Body of pancreas (tissue), 4 donors: ENCODE results near the gene TENM4.

ENCODE experiments used
- POLR2A ChIP-seq, 3 donors: fragments of 450-650 bp; IDR thresholded peaks; one replicate each; pipeline ENCODE4 v1.6.1; 2016; ENCODE audit warnings: antibody characterized with exemption in 3 of 3, mild to moderate bottlenecking in 2 of 3
- TF ChIP-seq, protein P1 (sequence below), 7 experiments: fragments of 450-650 bp in 4 of 7; fragments of 200-600 bp in 3 of 7; sonication (generic) in 3 of 7; IDR thresholded peaks; one replicate each; pipeline ENCODE4 v1.5.1; 2016 to 2019; ENCODE audit warnings: antibody characterized with exemption in 7 of 7

DNA sequence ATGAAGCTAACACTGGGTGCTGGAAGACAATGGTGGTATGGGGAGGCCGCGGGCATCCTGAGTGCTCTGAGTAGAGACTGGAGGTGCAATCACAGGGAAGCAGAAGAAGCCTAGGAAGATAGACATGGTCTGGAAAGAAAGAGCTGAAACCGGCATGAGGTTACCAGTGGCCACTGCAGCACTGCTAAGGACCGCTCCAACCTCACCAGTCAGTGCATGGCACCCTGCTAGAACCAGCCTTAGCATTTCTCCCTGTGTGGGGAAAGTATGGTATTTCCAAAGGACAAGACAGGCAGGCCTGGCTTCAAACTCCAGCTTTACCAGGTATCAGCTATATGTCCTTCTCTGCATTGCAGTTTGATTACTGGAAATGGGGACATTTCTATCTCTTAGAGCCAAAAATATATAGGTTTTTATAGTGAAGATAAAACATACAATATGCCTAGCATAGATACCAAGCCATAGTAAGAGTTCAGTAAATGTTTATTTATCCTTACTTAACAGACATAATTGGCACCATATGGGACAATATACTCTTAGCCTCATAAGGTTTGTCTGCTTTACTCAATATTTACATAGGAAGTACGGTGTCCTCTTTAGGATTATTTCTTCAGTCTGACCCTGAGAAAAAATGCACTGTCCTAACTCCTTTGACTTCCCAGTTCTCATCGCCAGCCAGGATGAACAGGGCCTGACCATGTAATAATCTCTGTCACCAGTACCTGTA lies 231.1 kb downstream of the TENM4 start:
- TF ChIP-seq, protein P1, sequence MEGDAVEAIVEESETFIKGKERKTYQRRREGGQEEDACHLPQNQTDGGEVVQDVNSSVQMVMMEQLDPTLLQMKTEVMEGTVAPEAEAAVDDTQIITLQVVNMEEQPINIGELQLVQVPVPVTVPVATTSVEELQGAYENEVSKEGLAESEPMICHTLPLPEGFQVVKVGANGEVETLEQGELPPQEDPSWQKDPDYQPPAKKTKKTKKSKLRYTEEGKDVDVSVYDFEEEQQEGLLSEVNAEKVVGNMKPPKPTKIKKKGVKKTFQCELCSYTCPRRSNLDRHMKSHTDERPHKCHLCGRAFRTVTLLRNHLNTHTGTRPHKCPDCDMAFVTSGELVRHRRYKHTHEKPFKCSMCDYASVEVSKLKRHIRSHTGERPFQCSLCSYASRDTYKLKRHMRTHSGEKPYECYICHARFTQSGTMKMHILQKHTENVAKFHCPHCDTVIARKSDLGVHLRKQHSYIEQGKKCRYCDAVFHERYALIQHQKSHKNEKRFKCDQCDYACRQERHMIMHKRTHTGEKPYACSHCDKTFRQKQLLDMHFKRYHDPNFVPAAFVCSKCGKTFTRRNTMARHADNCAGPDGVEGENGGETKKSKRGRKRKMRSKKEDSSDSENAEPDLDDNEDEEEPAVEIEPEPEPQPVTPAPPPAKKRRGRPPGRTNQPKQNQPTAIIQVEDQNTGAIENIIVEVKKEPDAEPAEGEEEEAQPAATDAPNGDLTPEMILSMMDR (IDR thresholded peaks at IDR 0.05) = no peak
- no peak for TF ChIP-seq POLR2A (IDR thresholded peaks at IDR 0.05)
